Adrenal gland (tissue), 5 donors: ENCODE data around the gene UBAP1.

Experiments used
- POLR2A ChIP-seq, 2 donors: fragments of 450-650 bp; IDR thresholded peaks; one replicate each; pipeline ENCODE4 v1.6.1; 2017; ENCODE audit warnings: antibody characterized with exemption in 2 of 2, mild to moderate bottlenecking in 2 of 2, moderate library complexity in 1 of 2
- TF ChIP-seq, protein P1 (sequence below), 6 experiments: fragments of 450-650 bp in 4 of 6; fragments of 200-600 bp in 2 of 6; sonication (generic) in 1 of 6; IDR thresholded peaks; 1 replicate in 5 of 6; 2 replicates in 1 of 6; pipeline versions ENCODE4 v1.5.1 to v1.8.0; 2016 to 2021; ENCODE audit warnings: antibody characterized with exemption in 6 of 6, mild to moderate bottlenecking in 2 of 6, moderate library complexity in 1 of 6
- donor health status: DM: no; HTN: no; CAD: no.

GRCh38 chr9:34259315-34259714, 80.5 kb downstream of the UBAP1 start:
- no peak for TF ChIP-seq POLR2A (IDR thresholded peaks at IDR 0.05)
- TF ChIP-seq, protein P1, sequence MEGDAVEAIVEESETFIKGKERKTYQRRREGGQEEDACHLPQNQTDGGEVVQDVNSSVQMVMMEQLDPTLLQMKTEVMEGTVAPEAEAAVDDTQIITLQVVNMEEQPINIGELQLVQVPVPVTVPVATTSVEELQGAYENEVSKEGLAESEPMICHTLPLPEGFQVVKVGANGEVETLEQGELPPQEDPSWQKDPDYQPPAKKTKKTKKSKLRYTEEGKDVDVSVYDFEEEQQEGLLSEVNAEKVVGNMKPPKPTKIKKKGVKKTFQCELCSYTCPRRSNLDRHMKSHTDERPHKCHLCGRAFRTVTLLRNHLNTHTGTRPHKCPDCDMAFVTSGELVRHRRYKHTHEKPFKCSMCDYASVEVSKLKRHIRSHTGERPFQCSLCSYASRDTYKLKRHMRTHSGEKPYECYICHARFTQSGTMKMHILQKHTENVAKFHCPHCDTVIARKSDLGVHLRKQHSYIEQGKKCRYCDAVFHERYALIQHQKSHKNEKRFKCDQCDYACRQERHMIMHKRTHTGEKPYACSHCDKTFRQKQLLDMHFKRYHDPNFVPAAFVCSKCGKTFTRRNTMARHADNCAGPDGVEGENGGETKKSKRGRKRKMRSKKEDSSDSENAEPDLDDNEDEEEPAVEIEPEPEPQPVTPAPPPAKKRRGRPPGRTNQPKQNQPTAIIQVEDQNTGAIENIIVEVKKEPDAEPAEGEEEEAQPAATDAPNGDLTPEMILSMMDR (IDR thresholded peaks at IDR 0.05), result no peak
